Trophoblast cell (in vitro differentiated cells and primary cell): ENCODE data around the gene COL13A1.

ENCODE experiments used
- DNase-seq, 2 donors: peaks; one replicate each; pipeline ENCODE4 v3.0.0-alpha.2; 2016
- H2AFZ ChIP-seq: 2 replicates; pipeline ENCODE4 v1.6.1; 2013; ENCODE audit warnings: low read length, moderate library complexity, mild to moderate bottlenecking; ENCODE audit not compliant: insufficient read depth, poor library complexity
- H2AK5ac ChIP-seq: 2 replicates; pipeline ENCODE4 v1.6.1; 2013; ENCODE audit warnings: mild to moderate bottlenecking, low read length
- H2BK120ac ChIP-seq: 2 replicates; pipeline ENCODE4 v1.6.1; 2013; ENCODE audit warnings: low read length, mild to moderate bottlenecking, moderate library complexity; ENCODE audit not compliant: insufficient read depth, poor library complexity
- H2BK12ac ChIP-seq: 2 replicates; pipeline ENCODE4 v1.6.1; 2013; ENCODE audit warnings: mild to moderate bottlenecking, low read length, moderate library complexity
- H2BK5ac ChIP-seq: 2 replicates; pipeline ENCODE4 v1.6.1; 2013; ENCODE audit warnings: low read length, low read depth, moderate library complexity, mild to moderate bottlenecking; ENCODE audit not compliant: poor library complexity
- H3K14ac ChIP-seq: 2 replicates; pipeline ENCODE4 v1.6.1; 2013; ENCODE audit warnings: mild to moderate bottlenecking, low read length
- H3K18ac ChIP-seq: 2 replicates; pipeline ENCODE4 v1.6.1; 2013; ENCODE audit warnings: mild to moderate bottlenecking, low read length
- H3K23ac ChIP-seq: 2 replicates; pipeline ENCODE4 v1.6.1; 2013; ENCODE audit warnings: low read length
- H3K27ac ChIP-seq: 2 replicates; pipeline ENCODE4 v1.5.1; 2013; ENCODE audit warnings: low read depth, mild to moderate bottlenecking, inconsistent platforms, low read length, moderate library complexity
- H3K27me3 ChIP-seq: 2 replicates; pipeline ENCODE4 v1.6.1; 2013; ENCODE audit warnings: inconsistent platforms, mild to moderate bottlenecking, low read length, moderate library complexity; ENCODE audit not compliant: insufficient read depth
- H3K36me3 ChIP-seq, 2 experiments: 1 replicate in 1 of 2; 2 replicates in 1 of 2; pipeline ENCODE4 v1.6.1; 2013; ENCODE audit warnings: low read length in 2 of 2, mild to moderate bottlenecking in 2 of 2, moderate library complexity in 1 of 2; ENCODE audit not compliant: insufficient read depth in 2 of 2, control insufficient read depth in 1 of 2
- H3K4ac ChIP-seq: 2 replicates; pipeline ENCODE4 v1.6.1; 2013; ENCODE audit warnings: low read depth, mild to moderate bottlenecking, low read length, moderate library complexity
- H3K4me1 ChIP-seq, 2 experiments: 1 replicate in 1 of 2; 2 replicates in 1 of 2; pipeline ENCODE4 v1.6.1; 2013; ENCODE audit warnings: low read length in 2 of 2, mild to moderate bottlenecking in 2 of 2, moderate library complexity in 1 of 2; ENCODE audit not compliant: insufficient read depth in 2 of 2, control insufficient read depth in 1 of 2
- H3K4me2 ChIP-seq: 2 replicates; pipeline ENCODE4 v1.6.1; 2013; ENCODE audit warnings: inconsistent platforms, mild to moderate bottlenecking, low read length, moderate library complexity
- H3K4me3 ChIP-seq: 2 replicates; pipeline ENCODE4 v1.5.1; 2013; ENCODE audit warnings: mild to moderate bottlenecking, low read depth, low read length, inconsistent platforms
- H3K79me1 ChIP-seq: one replicate; pipeline ENCODE4 v1.6.1; 2013; ENCODE audit warnings: low read length
- H3K79me2 ChIP-seq: 2 replicates; pipeline ENCODE4 v1.6.1; 2013; ENCODE audit warnings: low read length, mild to moderate bottlenecking; ENCODE audit not compliant: control insufficient read depth, insufficient read depth, poor library complexity
- H3K9ac ChIP-seq: 2 replicates; pipeline ENCODE4 v1.6.1; 2013; ENCODE audit warnings: mild to moderate bottlenecking, low read length
- H3K9me3 ChIP-seq: 2 replicates; pipeline ENCODE4 v1.6.1; 2013; ENCODE audit warnings: low read depth, mild to moderate bottlenecking, control low read depth, inconsistent platforms, low read length; ENCODE audit not compliant: insufficient read depth
- H4K12ac ChIP-seq: 2 replicates; pipeline ENCODE4 v1.6.1; 2013; ENCODE audit warnings: low read depth, mild to moderate bottlenecking, low read length, moderate library complexity
- H4K8ac ChIP-seq: 2 replicates; pipeline ENCODE4 v1.6.1; 2013; ENCODE audit warnings: low read depth, mild to moderate bottlenecking, low read length, moderate library complexity
- H4K91ac ChIP-seq: one replicate; pipeline ENCODE4 v1.6.1; 2013; ENCODE audit warnings: low read depth, mild to moderate bottlenecking, low read length, moderate library complexity
- WGBS: extraction: QIAGEN DNeasy Blood & Tissue Kit; methylation state at CpG from one replicate; pipeline ENCODE4 v1.1.7; 2013; ENCODE audit warnings: missing lambda C conversion rate; ENCODE audit not compliant: insufficient read length, insufficient coverage; ENCODE audit errors: extremely low coverage; 5-methylcytosine and 5-hydroxymethylcytosine counted together

COL13A1 gene

DNA sequence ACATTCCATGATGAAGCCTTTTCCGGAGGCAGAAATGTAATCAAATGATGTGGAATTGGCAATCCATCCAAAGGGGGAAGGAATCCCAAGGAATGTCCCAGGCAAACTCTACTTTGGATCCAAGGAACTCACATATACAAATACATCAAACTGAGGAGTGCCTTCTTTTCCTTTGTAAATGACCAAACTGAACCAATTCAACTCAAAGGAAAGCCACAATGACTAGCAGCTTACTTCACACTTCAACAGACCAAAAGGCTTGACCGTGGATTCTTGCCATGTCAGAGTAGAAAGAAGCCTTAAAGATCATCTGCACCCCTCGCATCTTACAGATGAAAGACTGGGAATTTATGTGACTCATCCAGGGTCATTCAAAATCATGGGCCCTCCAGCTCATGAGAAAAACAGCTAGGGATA lies 171.3 kb downstream of the COL13A1 start:
- no peak for DNase-seq
- no peak overlapping the region for H2AFZ ChIP-seq
- no CpG with 5 or more reads among the region's 3 CpGs for WGBS
- no peak overlapping the region for H3K4me3 ChIP-seq
- H4K12ac ChIP-seq = no peak overlapping the region
- no peak overlapping the region for H2BK120ac ChIP-seq
- H3K79me2 ChIP-seq = no peaks in the 10 kb centered on the region
- H3K23ac ChIP-seq = no peak overlapping the region
- no peak overlapping the region for H3K27ac ChIP-seq
- no peak overlapping the region for H3K4ac ChIP-seq
- H3K36me3 ChIP-seq = no peaks in the 10 kb centered on the region
- H3K9me3 ChIP-seq = no peaks in the 10 kb centered on the region
- H3K9ac ChIP-seq = no peak overlapping the region
- H2BK5ac ChIP-seq = no peak overlapping the region
- no peaks in the 10 kb centered on the region for H3K27me3 ChIP-seq
- no peak overlapping the region for H3K14ac ChIP-seq
- peaks cover 0 to 3% of the 10 kb centered on the region in 2 experiments for H3K4me1 ChIP-seq
- H4K91ac ChIP-seq = no peak overlapping the region
- no peak overlapping the region for H3K4me2 ChIP-seq
- no peaks in the 10 kb centered on the region for H3K79me1 ChIP-seq
- H2BK12ac ChIP-seq = no peak overlapping the region
- H3K18ac ChIP-seq = no peak overlapping the region
- no peak overlapping the region for H2AK5ac ChIP-seq
- no peak overlapping the region for H4K8ac ChIP-seq

DNA sequence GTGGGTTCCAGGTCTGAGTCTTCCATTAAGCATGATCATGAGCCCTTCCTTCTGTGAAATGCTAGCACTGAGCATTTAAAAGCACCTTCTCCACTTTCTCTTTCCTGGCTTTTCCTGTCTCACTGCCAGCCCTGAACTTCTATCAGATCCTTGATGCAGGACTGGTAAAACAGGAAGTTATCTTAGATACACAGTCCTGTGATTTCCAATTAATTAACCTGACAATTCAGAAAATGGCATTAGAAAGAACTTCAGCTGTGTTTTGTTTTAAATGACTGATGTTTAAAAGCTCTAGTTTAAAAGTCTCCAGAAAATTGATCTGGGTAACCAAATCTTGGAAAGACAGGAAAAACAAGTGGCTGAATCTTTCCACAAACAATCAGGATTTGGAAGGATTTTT lies 172.0 kb downstream of the COL13A1 start:
- Histone ChIP-seq H3K4ac (no peak overlapping the region), H2AFZ (no peak overlapping the region), H2BK5ac (no peak overlapping the region), H3K4me3 (no peak overlapping the region), H4K12ac (no peak overlapping the region), H3K23ac (no peak overlapping the region), H3K9me3 (no peaks in the 10 kb centered on the region), H4K91ac (no peak overlapping the region), H4K8ac (no peak overlapping the region), H2BK12ac (no peak overlapping the region), H3K27ac (no peak overlapping the region), H3K36me3 (no peaks in the 10 kb centered on the region), H3K18ac (no peak overlapping the region), H3K9ac (no peak overlapping the region), H2AK5ac (no peak overlapping the region), H3K4me2 (no peak overlapping the region), H3K4me1 (peaks cover 0 to 3% of the 10 kb centered on the region in 2 experiments), H3K79me1 (no peaks in the 10 kb centered on the region), H3K14ac (no peak overlapping the region), H3K79me2 (no peaks in the 10 kb centered on the region), H2BK120ac (no peak overlapping the region), H3K27me3 (no peaks in the 10 kb centered on the region)
- DNase-seq = no peak

DNA sequence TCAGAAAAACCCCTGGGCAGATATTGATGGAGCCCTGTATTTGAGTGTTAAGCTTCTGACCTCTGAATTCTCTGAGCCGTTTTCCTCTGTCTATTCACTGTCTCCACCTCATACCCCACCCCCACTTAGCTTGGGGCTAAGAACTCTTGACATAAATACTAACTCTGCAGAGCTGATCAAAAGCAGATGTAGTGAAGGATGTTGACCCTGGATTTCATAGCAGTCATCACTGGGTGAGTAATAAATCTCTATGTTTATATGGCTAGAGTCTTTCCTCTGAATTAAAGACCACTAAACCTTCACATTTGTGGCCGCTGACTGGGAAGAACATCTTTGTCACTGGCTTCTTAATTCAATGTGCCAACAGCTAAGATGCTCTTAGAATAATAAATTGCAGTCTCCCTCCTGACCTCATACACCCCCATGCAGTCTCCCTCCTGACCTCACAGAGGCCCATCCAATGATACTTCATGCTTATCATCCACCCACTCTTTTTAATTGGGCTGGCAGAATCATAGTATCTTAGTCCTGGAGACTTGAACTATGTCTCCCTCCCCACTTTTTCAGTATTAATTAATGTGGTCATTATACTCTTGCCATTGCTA lies 172.9 kb downstream of the COL13A1 start:
- no peaks in the 10 kb centered on the region for H3K79me2 ChIP-seq
- peaks cover 0 to 3% of the 10 kb centered on the region in 2 experiments for H3K4me1 ChIP-seq

DNA sequence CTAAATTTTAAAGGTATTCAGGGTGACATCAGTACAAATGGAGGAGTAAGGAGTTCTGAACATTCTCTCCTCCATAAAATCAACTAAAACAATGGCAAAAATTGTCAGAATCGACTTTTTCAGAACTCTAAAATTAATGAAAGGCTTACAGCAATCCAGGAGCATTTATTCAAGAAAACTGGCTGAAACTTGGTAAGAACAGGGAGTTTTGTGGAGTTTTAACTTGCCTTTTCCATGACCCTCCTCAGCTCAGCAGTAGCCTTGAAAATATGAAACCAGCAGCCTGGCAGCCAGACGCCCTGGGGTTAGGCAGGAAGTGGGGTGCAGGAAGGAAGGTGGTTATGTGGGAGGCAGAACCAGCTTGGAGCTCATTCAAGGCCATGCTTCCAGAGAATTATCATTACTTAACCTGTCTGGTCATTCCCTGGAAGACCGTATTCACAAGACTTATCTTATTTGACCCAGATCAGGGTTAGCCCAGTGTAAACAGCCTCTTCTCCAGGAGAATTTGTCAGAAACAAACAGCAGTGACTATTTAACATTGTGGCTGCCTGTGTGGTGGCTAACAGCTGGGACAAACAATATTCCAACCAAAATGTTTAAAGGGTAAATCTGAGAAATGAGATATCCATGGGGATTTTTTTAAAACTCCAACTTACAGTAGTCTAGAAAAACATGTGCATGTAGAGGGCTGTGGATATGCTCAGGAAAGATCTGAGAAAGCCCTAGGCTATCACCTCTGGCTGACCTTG lies 175.3 kb downstream of the COL13A1 start:
- Histone ChIP-seq H3K23ac (no peak overlapping the region), H3K4me2 (no peak overlapping the region), H3K79me2 (no peaks in the 10 kb centered on the region), H3K27ac (no peak overlapping the region), H4K12ac (no peak overlapping the region), H2BK12ac (no peak overlapping the region), H2AFZ (no peak overlapping the region), H4K8ac (no peak overlapping the region), H2BK5ac (no peak overlapping the region), H3K4me1 (peaks cover 0 to 3% of the 10 kb centered on the region in 2 experiments), H3K36me3 (no peaks in the 10 kb centered on the region), H3K9me3 (peaks cover 2% of the 10 kb centered on the region), H3K27me3 (no peaks in the 10 kb centered on the region), H3K14ac (no peak overlapping the region), H3K4me3 (no peak overlapping the region), H3K9ac (no peak overlapping the region), H2BK120ac (no peak overlapping the region), H3K79me1 (no peaks in the 10 kb centered on the region), H3K18ac (no peak overlapping the region), H3K4ac (no peak overlapping the region), H4K91ac (no peak overlapping the region), H2AK5ac (no peak overlapping the region)
- WGBS = no CpG with 5 or more reads among the region's 3 CpGs
- no peak for DNase-seq

More for the DNA sequence above, 172.9 kb downstream of the COL13A1 start:
- no peaks in the 10 kb centered on the region for H3K36me3 ChIP-seq
- no peaks in the 10 kb centered on the region for H3K9me3 ChIP-seq
- no peak overlapping the region for H2BK5ac ChIP-seq
- no CpG with 5 or more reads among the region's 2 CpGs for WGBS
- H2BK12ac ChIP-seq = no peak overlapping the region
- no peak overlapping the region for H3K4ac ChIP-seq
- no peak overlapping the region for H2AK5ac ChIP-seq
- no peak overlapping the region for H2BK120ac ChIP-seq
- H2AFZ ChIP-seq = no peak overlapping the region
- no peak overlapping the region for H3K4me3 ChIP-seq
- H3K18ac ChIP-seq = no peak overlapping the region
- no peak overlapping the region for H4K8ac ChIP-seq
- H3K27me3 ChIP-seq = no peaks in the 10 kb centered on the region
- H3K14ac ChIP-seq = no peak overlapping the region
- no peak overlapping the region for H4K12ac ChIP-seq
- H3K4me2 ChIP-seq = no peak overlapping the region
- no peak overlapping the region for H4K91ac ChIP-seq
- no peak overlapping the region for H3K9ac ChIP-seq
- no peaks in the 10 kb centered on the region for H3K79me1 ChIP-seq
- no peak for DNase-seq
- no peak overlapping the region for H3K27ac ChIP-seq
- H3K23ac ChIP-seq = no peak overlapping the region
